ENCODE measurements around the gene YES1.

DNA sequence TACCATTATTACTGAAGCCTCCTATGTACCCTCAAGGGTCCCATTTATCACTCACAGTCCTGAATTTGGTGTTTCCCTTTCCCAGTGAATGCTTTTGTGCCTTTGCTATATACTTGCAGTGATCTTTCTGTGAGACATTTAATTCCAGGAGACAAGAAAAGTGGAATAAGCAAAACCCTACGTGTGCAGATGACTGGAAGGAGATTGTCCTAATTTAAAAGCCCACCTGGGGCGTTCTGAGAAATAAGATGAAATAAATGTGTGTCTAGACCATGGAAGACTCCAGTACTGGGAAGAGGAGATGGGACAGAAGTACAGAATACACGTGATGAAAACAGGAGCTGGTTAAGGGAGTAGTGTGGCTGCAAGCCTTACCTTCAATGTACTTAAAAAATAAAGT lies 135.3 kb downstream of the YES1 start:
- TF ChIP-seq, protein P1, sequence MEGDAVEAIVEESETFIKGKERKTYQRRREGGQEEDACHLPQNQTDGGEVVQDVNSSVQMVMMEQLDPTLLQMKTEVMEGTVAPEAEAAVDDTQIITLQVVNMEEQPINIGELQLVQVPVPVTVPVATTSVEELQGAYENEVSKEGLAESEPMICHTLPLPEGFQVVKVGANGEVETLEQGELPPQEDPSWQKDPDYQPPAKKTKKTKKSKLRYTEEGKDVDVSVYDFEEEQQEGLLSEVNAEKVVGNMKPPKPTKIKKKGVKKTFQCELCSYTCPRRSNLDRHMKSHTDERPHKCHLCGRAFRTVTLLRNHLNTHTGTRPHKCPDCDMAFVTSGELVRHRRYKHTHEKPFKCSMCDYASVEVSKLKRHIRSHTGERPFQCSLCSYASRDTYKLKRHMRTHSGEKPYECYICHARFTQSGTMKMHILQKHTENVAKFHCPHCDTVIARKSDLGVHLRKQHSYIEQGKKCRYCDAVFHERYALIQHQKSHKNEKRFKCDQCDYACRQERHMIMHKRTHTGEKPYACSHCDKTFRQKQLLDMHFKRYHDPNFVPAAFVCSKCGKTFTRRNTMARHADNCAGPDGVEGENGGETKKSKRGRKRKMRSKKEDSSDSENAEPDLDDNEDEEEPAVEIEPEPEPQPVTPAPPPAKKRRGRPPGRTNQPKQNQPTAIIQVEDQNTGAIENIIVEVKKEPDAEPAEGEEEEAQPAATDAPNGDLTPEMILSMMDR (IDR thresholded peaks at IDR 0.05; ENCODE audit: low read depth, low read length): no peak
- TF ChIP-seq EZH2phosphoT487 (IDR thresholded peaks at IDR 0.05; ENCODE audit: low read depth): no peak

Measured in OCI-LY3 (cell line).